Peyer's patch (tissue), 4 donors: Measurements from ENCODE around the gene CSNK1G3. TPM values are rescaled to one million over a fixed set of nuclear protein-coding genes. Genes with fewer than 3 reads are reported as not detected.
A peak's percentile ranks its signal among the peaks of the same experiment; 100 is the strongest.

Experiments used
- DNase-seq, 3 donors: peaks; one replicate each; pipeline ENCODE4 v3.0.0-alpha.2; 2017 to 2019
- H3K27ac ChIP-seq, 4 donors: fragments of 200-600 bp; sonication (generic); one replicate each; pipeline ENCODE4 v1.5.1; 2016 to 2019
- H3K27me3 ChIP-seq, 2 donors: fragments of 200-600 bp; sonication (generic); one replicate each; pipeline ENCODE4 v1.5.1; 2019
- H3K36me3 ChIP-seq, 3 donors: fragments of 200-600 bp; sonication (generic); one replicate each; pipeline ENCODE4 v1.5.1; 2016 to 2019
- H3K4me1 ChIP-seq, 4 donors: fragments of 200-600 bp; sonication (generic); one replicate each; pipeline ENCODE4 v1.5.1; 2016 to 2019
- H3K4me3 ChIP-seq, 4 donors: fragments of 200-600 bp; sonication (generic); 1 replicate in 3 of 4; 2 replicates in 1 of 4; pipeline ENCODE4 v1.5.1; 2016 to 2019; ENCODE audit warnings: mild to moderate bottlenecking in 1 of 4
- H3K9me3 ChIP-seq, 4 donors: fragments of 200-600 bp; sonication (generic); one replicate each; pipeline ENCODE4 v1.5.1; 2016 to 2019; ENCODE audit warnings: mild to moderate bottlenecking in 1 of 4
- CTCF ChIP-seq, 6 experiments: fragments of 450-650 bp in 4 of 6; fragments of 200-600 bp in 2 of 6; sonication (generic) in 1 of 6; IDR thresholded peaks; one replicate each; pipeline ENCODE4 v1.5.1; 2017 to 2019; ENCODE audit warnings: antibody characterized with exemption in 6 of 6, mild to moderate bottlenecking in 3 of 6, moderate library complexity in 1 of 6
- POLR2A ChIP-seq, 2 donors: fragments of 450-650 bp; IDR thresholded peaks; one replicate each; pipeline ENCODE4 v1.5.1; 2017; ENCODE audit warnings: antibody characterized with exemption in 2 of 2, mild to moderate bottlenecking in 2 of 2, moderate library complexity in 2 of 2
- total RNA-seq, 4 donors: library from RNA; depleted of rRNA; stranded (reverse); fragments of >200 nt; gene quantifications; one replicate each; pipeline ENCODE4 v1.1.0, GENCODE V29; 2016

The CSNK1G3 gene
- total RNA-seq, 4 donors from 2014 or later = 30.4 to 66.8 (median 53.0) TPM

GRCh38 chr5:123546657-123547056, 34.7 kb downstream of the CSNK1G3 start:
- Histone ChIP-seq H3K36me3 (no peaks in the 10 kb centered on the region), H3K27me3 (no peaks in the 10 kb centered on the region), H3K27ac (no peak overlapping the region), H3K4me1 (peaks cover 0 to 16% (median 0%) of the 10 kb centered on the region in 4 donors), H3K9me3 (no peaks in the 10 kb centered on the region), H3K4me3 (no peak overlapping the region)
- no peak for TF ChIP-seq CTCF (IDR thresholded peaks at IDR 0.05)
- no peak for DNase-seq

- Histone ChIP-seq H3K4me3 (no peak overlapping the region), H3K36me3 (no peaks in the 10 kb centered on the region), H3K9me3 (no peaks in the 10 kb centered on the region), H3K27ac (peak overlapping the region in 3 of 4 donors; percentile 50 to 61 (median 56)), H3K4me1 (peaks cover 0 to 16% (median 0%) of the 10 kb centered on the region in 4 donors), H3K27me3 (no peaks in the 10 kb centered on the region)
- TF ChIP-seq CTCF (IDR thresholded peaks at IDR 0.05) = no peak
- no peak for TF ChIP-seq POLR2A (IDR thresholded peaks at IDR 0.05)
- DNase-seq = peak in 2 of 3 donors; percentile 63 to 75
These were observed 37.4 kb downstream of the CSNK1G3 start for GRCh38 chr5:123549256-123549904.

- no peak overlapping the region for H3K4me3 ChIP-seq
- H3K9me3 ChIP-seq = no peaks in the 10 kb centered on the region
- H3K27ac ChIP-seq = no peak overlapping the region
- DNase-seq = no peak
- H3K36me3 ChIP-seq = peaks cover 0 to 10% (median 0%) of the 10 kb centered on the region in 3 donors
- no peaks in the 10 kb centered on the region for H3K27me3 ChIP-seq
- H3K4me1 ChIP-seq = peaks cover 0 to 7% (median 0%) of the 10 kb centered on the region in 4 donors
- TF ChIP-seq POLR2A (IDR thresholded peaks at IDR 0.05) (no peak), CTCF (IDR thresholded peaks at IDR 0.05) (no peak)
These were observed 42.6 kb downstream of the CSNK1G3 start for GRCh38 chr5:123554601-123555000.

- DNase-seq = no peak
- peaks cover 0 to 10% (median 0%) of the 10 kb centered on the region in 3 donors for H3K36me3 ChIP-seq
- H3K27me3 ChIP-seq = no peaks in the 10 kb centered on the region
- H3K4me1 ChIP-seq = no peaks in the 10 kb centered on the region
- H3K9me3 ChIP-seq = no peaks in the 10 kb centered on the region
- TF ChIP-seq CTCF (IDR thresholded peaks at IDR 0.05) (no peak), POLR2A (IDR thresholded peaks at IDR 0.05) (no peak)
- H3K4me3 ChIP-seq = no peak overlapping the region
- no peak overlapping the region for H3K27ac ChIP-seq
These were observed 45.9 kb downstream of the CSNK1G3 start for GRCh38 chr5:123557907-123558306.

- Histone ChIP-seq H3K27me3 (no peaks in the 10 kb centered on the region), H3K4me1 (no peaks in the 10 kb centered on the region), H3K27ac (no peak overlapping the region), H3K9me3 (no peaks in the 10 kb centered on the region), H3K36me3 (peaks cover 0 to 10% (median 0%) of the 10 kb centered on the region in 3 donors), H3K4me3 (no peak overlapping the region)
- DNase-seq = no peak
- no peak for TF ChIP-seq POLR2A (IDR thresholded peaks at IDR 0.05)
- no peak for TF ChIP-seq CTCF (IDR thresholded peaks at IDR 0.05)
These were observed 46.9 kb downstream of the CSNK1G3 start for GRCh38 chr5:123558762-123559433.
